LNCaP clone FGC (cell line): ENCODE data around the gene LRP2.
"Not testable (repeated sequence)": the region's sequence is repeated elsewhere in the genome, so short reads cannot be mapped to it uniquely, and the experiment has no call there.

Experiments used
- DNase-seq: peaks from one replicate; pipeline ENCODE4 v3.0.0-alpha.2; 2011; ENCODE audit warnings: low read depth
- H3K4me3 ChIP-seq: 2 replicates; pipeline ENCODE4 v1.5.1; 2011; ENCODE audit warnings: mild to moderate bottlenecking, low read depth, low read length, control low read depth
- TF ChIP-seq, protein P1 (sequence below): IDR thresholded peaks from 2 replicates; pipeline ENCODE4 v1.5.1; 2012; ENCODE audit warnings: mild to moderate bottlenecking; ENCODE audit not compliant: control insufficient read depth, insufficient read depth; ENCODE audit errors: extremely low read depth

Gene LRP2

DNA sequence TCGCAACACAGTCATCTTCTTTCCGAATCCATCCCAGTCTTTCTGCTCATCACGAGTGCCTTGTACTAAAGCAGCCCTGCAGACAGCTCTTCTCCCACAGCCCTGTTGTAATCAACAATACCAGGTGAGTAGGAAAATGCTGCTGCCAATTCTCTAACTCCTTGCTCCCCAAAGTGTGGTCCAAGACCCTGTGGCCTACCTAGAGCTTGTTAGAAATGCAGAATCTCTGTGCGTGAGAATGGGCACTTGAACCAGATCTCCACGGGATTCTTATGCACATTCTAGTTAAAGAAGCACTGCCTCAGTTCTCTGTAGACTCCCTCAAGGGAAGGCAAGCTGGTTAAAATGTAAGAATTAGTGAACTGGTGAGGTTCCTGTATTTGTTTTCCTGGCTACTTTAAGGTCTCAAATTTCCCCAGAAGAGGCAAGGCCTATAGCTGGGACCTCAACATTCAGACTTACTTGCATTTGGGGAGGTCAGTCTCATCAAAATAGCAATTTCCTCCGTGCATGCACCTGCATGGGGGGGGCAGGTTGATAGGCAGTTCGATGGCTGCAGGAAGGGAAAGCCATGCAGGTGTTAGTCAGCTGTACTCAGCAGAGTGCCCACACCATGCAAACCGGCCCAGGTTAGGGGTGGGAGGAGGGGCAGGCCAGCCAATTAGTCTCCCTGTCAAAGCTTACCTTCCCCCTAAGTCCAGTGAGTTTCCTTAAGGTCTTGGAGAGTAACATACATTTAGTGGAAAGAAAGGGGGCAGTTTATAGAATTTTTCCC is 222.2 kb downstream of the LRP2 start:
- TF ChIP-seq, protein P1, sequence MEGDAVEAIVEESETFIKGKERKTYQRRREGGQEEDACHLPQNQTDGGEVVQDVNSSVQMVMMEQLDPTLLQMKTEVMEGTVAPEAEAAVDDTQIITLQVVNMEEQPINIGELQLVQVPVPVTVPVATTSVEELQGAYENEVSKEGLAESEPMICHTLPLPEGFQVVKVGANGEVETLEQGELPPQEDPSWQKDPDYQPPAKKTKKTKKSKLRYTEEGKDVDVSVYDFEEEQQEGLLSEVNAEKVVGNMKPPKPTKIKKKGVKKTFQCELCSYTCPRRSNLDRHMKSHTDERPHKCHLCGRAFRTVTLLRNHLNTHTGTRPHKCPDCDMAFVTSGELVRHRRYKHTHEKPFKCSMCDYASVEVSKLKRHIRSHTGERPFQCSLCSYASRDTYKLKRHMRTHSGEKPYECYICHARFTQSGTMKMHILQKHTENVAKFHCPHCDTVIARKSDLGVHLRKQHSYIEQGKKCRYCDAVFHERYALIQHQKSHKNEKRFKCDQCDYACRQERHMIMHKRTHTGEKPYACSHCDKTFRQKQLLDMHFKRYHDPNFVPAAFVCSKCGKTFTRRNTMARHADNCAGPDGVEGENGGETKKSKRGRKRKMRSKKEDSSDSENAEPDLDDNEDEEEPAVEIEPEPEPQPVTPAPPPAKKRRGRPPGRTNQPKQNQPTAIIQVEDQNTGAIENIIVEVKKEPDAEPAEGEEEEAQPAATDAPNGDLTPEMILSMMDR, result no peak
- no peak for DNase-seq
- no peak overlapping the region for H3K4me3 ChIP-seq

DNA sequence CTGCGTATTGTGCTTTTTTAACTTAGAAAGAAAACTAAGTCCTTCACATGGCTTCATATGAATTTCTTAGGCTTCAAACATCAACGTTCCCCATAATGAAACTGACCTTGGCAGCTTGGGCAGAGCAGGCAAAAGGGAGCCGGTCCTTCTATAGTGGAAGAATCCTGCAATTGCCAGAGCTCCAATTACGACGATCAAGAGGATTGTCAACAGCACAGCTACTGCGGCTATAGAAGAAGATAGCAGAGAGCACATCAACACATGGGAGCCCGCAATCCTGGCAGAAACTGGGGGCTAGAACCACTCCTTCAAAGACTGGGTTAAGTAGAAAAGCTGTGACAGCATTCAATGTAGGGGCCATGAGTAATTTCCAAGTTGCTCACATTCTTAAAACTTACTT is 223.2 kb downstream of the LRP2 start:
- H3K4me3 ChIP-seq, result no peak overlapping the region
- TF ChIP-seq, protein P1, result no peak
- no peak for DNase-seq

DNA sequence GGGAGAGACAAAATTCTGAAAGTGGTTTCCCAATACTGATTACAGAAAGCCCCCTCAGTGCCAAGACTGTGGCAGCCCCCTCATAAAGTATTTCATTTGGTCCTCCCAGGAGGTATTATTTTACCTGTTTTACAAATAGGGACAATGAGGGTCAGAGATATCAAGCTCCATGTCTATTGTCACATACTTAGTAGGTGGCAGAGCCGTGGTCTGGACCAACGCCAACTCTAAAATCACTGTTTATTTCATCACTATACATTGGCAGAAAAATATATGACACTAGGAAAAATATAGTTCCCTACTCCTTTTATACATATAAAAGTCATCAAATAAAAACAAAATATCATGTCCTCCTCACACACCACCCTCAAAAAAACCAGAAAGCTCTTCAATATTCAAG is 224.4 kb downstream of the LRP2 start:
- no peak overlapping the region for H3K4me3 ChIP-seq
- no peak for DNase-seq
- TF ChIP-seq, protein P1, result no peak

DNA sequence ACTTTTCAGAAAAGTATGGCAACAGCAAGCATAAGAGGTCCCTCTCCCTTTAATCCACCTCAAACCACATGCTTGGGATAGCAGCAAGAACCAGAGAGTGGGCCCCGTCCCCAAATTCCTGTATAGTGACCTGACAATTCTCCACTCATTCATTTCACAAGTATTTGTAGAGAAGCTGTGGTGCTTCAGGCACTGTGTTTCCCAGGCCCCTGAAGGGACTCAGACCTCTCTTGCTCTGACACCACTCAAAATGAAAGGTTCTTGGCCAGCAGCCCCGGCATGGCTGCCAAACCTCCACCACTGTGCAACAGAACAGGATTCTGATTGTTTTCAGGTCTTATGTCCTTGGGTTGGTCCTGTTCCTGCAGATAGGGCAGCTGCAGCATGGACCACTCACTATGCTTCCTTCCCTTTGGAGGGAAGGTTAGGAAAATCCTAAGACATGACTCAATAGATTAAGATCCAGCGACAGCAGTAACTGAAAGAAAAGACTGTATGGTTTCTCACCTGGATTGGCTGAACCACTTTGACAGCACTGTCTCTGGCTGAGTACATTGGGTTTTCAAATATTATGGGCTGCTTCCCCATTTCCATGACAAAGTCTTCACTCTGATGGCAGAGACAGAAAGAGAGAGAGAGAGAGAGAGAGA is 225.3 kb downstream of the LRP2 start:
- DNase-seq, result no peak
- H3K4me3 ChIP-seq, result no peak overlapping the region
- TF ChIP-seq, protein P1, result no peak

DNA sequence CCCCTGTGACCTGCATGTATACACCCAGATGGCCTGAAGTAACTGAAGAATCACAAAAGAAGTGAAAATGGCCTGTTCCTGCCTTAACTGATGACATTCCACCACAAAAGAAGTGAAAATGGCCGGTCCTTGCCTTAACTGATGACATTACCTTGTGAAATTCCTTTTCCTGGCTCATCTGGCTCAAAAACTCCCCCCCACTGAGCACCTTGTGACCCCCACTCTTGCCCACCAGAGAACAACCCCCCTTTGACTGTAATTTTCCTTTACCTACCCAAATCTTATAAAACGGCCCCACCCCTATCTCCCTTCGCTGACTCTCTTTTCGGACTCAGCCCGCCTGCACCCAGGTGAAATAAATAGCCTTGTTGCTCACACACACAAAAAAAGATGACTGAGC is 225.9 kb downstream of the LRP2 start:
- DNase-seq, H3K4me3 ChIP-seq: not testable (repeated sequence)

DNA sequence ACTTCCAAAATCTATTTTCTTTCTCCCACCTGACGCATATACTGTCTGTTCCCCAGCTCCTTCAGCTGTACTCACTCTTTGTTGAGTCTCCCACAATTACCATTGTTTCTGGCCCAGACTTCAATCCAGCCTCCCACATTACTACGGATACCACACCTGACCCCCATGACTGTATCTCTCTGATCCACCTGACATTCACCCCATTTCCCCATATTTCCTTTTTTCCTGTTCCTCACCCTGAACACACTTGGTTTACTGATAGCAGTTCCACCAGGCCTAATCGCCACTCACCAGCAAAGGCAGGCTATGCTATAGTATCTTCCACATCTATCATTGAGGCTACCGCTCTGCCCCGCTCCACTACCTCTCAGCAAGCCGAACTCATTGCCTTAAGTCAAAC is 228.1 kb downstream of the LRP2 start:
- H3K4me3 ChIP-seq, DNase-seq: not testable (repeated sequence)

DNA sequence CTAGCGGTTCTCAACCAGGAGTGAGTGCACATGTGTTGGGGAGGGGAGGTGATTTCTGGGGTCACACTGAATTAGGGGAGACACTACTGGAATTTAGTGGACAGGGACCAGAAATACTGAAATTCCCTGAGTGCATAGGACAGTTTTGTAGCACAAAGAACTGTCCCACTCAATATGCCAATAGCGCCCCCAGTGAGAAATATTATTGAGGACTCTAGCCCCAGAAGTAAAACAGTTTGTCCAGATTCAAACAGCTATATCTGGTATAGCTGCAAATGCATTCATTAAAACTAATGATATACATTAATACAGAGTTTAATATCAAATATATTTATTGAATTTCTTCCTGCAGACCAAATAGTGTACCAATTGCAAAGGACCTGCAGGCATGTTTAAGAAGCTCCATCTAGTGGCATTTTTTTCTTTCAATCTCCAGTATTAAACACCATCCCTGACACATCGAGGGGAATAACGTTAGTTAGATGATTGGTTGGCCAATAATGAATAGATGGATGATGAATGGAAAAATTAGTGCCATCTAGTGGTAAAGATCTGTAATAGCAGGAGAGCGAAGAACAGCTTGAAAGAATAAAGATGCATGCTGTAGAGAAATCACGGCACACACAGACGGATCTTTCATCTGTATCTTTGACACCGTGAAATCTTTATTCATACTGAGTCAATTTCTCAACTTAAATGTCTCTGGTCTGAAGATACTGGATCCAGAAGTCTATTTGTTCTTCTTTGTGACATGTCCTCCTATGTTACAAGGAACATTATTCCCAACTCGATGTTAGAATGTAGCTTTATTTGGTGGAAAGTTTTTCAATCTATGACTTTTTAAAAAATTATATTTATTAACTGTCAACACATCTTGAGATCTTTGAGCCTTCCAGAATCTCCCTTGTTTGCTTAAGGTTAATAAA is 230.5 kb downstream of the LRP2 start:
- H3K4me3 ChIP-seq, result no peak overlapping the region
- peak; percentile 10 for DNase-seq
- TF ChIP-seq, protein P1, result peak; percentile 62
